ENCODE data around the gene FYN. TPM values are rescaled to one million over a fixed set of nuclear protein-coding genes. Genes with fewer than 3 reads are reported as not detected.
A peak's percentile ranks its signal among the peaks of the same experiment; 100 is the strongest.

FYN gene
- total RNA-seq, 2 donors from 2014 or later: 25.7 to 83.1 TPM

GRCh38 chr6:111731456-111732195, 141.6 kb downstream of the FYN start:
- no peak overlapping the region for H3K27ac ChIP-seq
- TF ChIP-seq POLR2A (IDR thresholded peaks at IDR 0.05): no peak
- no peak for TF ChIP-seq CTCF (IDR thresholded peaks at IDR 0.05)
- no peaks in the 10 kb centered on the region for H3K9me3 ChIP-seq
- WGBS, 2 donors: 68 to 77% methylated on average over 6 of the region's 6 CpGs
- no peak overlapping the region for H3K4me3 ChIP-seq
- ATAC-seq (no peak), DNase-seq (no peak)
- intact Hi-C loops (cut with DNase I): no loop called here
- no peaks in the 10 kb centered on the region for H3K4me1 ChIP-seq
- no peaks in the 10 kb centered on the region for H3K27me3 ChIP-seq
- H3K36me3 ChIP-seq (replicated peaks in 1 of 2; ENCODE audit: insufficient read depth in 1 of 2, low read depth in 2 of 2): no peaks in the 10 kb centered on the region

- H3K27me3 ChIP-seq: no peaks in the 10 kb centered on the region
- H3K27ac ChIP-seq: no peak overlapping the region
- no peaks in the 10 kb centered on the region for H3K36me3 ChIP-seq (replicated peaks in 1 of 2; ENCODE audit: insufficient read depth in 1 of 2, low read depth in 2 of 2)
- intact Hi-C loops (cut with DNase I): no loop called here
- no peak for ATAC-seq
- TF ChIP-seq CTCF (IDR thresholded peaks at IDR 0.05) (no peak), POLR2A (IDR thresholded peaks at IDR 0.05) (no peak)
- DNase-seq: peak in 1 of 4 donors; percentile 18
- WGBS, 2 donors: 39 to 43% methylated on average over 11 of the region's 11 CpGs
- no peaks in the 10 kb centered on the region for H3K4me1 ChIP-seq
- no peaks in the 10 kb centered on the region for H3K9me3 ChIP-seq
- H3K4me3 ChIP-seq: no peak overlapping the region
Measured at GRCh38 chr6:111730864-111731263, 142.4 kb downstream of the FYN start.

GRCh38 chr6:111727802-111728201, 145.4 kb downstream of the FYN start:
- Histone ChIP-seq H3K4me3 (no peak overlapping the region), H3K27ac (no peak overlapping the region), H3K27me3 (no peaks in the 10 kb centered on the region), H3K9me3 (no peaks in the 10 kb centered on the region), H3K36me3 (replicated peaks in 1 of 2; ENCODE audit: insufficient read depth in 1 of 2, low read depth in 2 of 2) (no peaks in the 10 kb centered on the region), H3K4me1 (no peaks in the 10 kb centered on the region)
- intact Hi-C loops (cut with DNase I): no loop called here
- ATAC-seq: no peak
- TF ChIP-seq POLR2A (IDR thresholded peaks at IDR 0.05) (no peak), CTCF (IDR thresholded peaks at IDR 0.05) (peak in 3 of 7 experiments; percentile 10 to 31 (median 16))
- 71 to 81% methylated on average over 3 of the region's 3 CpGs for WGBS, 2 donors
- DNase-seq: no peak

GRCh38 chr6:111727041-111727440, 146.2 kb downstream of the FYN start:
- DNase-seq: no peak
- Histone ChIP-seq H3K36me3 (replicated peaks in 1 of 2; ENCODE audit: insufficient read depth in 1 of 2, low read depth in 2 of 2) (no peaks in the 10 kb centered on the region), H3K9me3 (no peaks in the 10 kb centered on the region), H3K4me1 (no peaks in the 10 kb centered on the region), H3K4me3 (no peak overlapping the region), H3K27ac (no peak overlapping the region), H3K27me3 (no peaks in the 10 kb centered on the region)
- intact Hi-C loops (cut with DNase I): no loop called here
- WGBS, 2 donors: 89 to 91% methylated on average over 5 of the region's 5 CpGs
- ATAC-seq: no peak
- TF ChIP-seq POLR2A (IDR thresholded peaks at IDR 0.05) (no peak), CTCF (IDR thresholded peaks at IDR 0.05) (no peak)
